Spleen (tissue), 11 donors: Measurements from ENCODE around the gene LIN7C. TPM values are rescaled to one million over a fixed set of nuclear protein-coding genes. Genes with fewer than 3 reads are reported as not detected.

ENCODE experiments used
- DNase-seq: peaks from one replicate; pipeline ENCODE4 v3.0.0-alpha.2; 2020
- H3K27ac ChIP-seq, 8 donors: fragments of 200-600 bp; sonication (generic) in 7 of 8; 1 replicate in 4 of 8; 2 replicates in 4 of 8; pipeline versions ENCODE4 v1.5.0 to v1.8.0; 2016 to 2021; ENCODE audit warnings: inconsistent platforms in 4 of 8, mild to moderate bottlenecking in 4 of 8, moderate library complexity in 1 of 8
- H3K27me3 ChIP-seq, 7 donors: fragments of 200-600 bp; sonication (generic) in 6 of 7; replicated peaks in 1 of 7; 1 replicate in 4 of 7; 2 replicates in 3 of 7; pipeline versions ENCODE4 v1.5.0 to v1.8.0; 2016 to 2021; ENCODE audit warnings: inconsistent platforms in 3 of 7, mild to moderate bottlenecking in 1 of 7
- H3K36me3 ChIP-seq, 6 donors: fragments of 200-600 bp; sonication (generic) in 5 of 6; 1 replicate in 4 of 6; 2 replicates in 2 of 6; pipeline versions ENCODE4 v1.5.0 to v1.8.0; 2016 to 2021; ENCODE audit warnings: inconsistent platforms in 2 of 6
- H3K4me1 ChIP-seq, 6 donors: fragments of 200-600 bp; sonication (generic) in 5 of 6; 1 replicate in 3 of 6; 2 replicates in 3 of 6; pipeline versions ENCODE4 v1.5.0 to v1.8.0; 2016 to 2021; ENCODE audit warnings: inconsistent platforms in 3 of 6
- H3K4me3 ChIP-seq, 8 donors: fragments of 200-600 bp; sonication (generic) in 7 of 8; 1 replicate in 4 of 8; 2 replicates in 4 of 8; pipeline versions ENCODE4 v1.5.0 to v1.8.0; 2016 to 2021; ENCODE audit warnings: inconsistent platforms in 4 of 8, mild to moderate bottlenecking in 4 of 8, moderate library complexity in 2 of 8
- H3K9me3 ChIP-seq, 8 donors: fragments of 200-600 bp; sonication (generic) in 7 of 8; 1 replicate in 4 of 8; 2 replicates in 4 of 8; pipeline versions ENCODE4 v1.5.0 to v1.8.0; 2016 to 2021; ENCODE audit warnings: inconsistent platforms in 4 of 8
- CTCF ChIP-seq, 11 experiments: fragments of 200-600 bp in 7 of 11; fragments of 450-650 bp in 4 of 11; sonication (generic) in 4 of 11; IDR thresholded peaks in 8 of 11; conservative IDR thresholded peaks in 3 of 11; 1 replicate in 7 of 11; 2 replicates in 4 of 11; pipeline versions ENCODE4 v1.4.0 to v1.8.0; 2016 to 2021; ENCODE audit warnings: antibody characterized with exemption in 11 of 11, inconsistent platforms in 4 of 11, mild to moderate bottlenecking in 1 of 11
- POLR2A ChIP-seq, 3 donors: fragments of 450-650 bp; IDR thresholded peaks; one replicate each; pipeline ENCODE4 v1.5.1; 2017; ENCODE audit warnings: antibody characterized with exemption in 3 of 3, mild to moderate bottlenecking in 1 of 3
- POLR2AphosphoS5 ChIP-seq, 3 donors: sonication (generic); formaldehyde crosslinking; IDR thresholded peaks; one replicate each; pipeline ENCODE4 v1.5.1; 2017; ENCODE audit warnings: antibody characterized with exemption in 3 of 3
- WGBS, 5 donors: extraction: QIAGEN DNeasy Blood & Tissue Kit in 3 of 5; methylation state at CpG; one replicate each; pipeline versions ENCODE4 v1.1.5 to v1.1.7; 2013 to 2018; 5-methylcytosine and 5-hydroxymethylcytosine counted together
- intact Hi-C: fragments of 100-400 bp; cut with DNase I; formaldehyde crosslinking; loops from one replicate; pipeline ENCODE4 v1.15.0; 2023; ENCODE audit warnings: low total_unique reads
- polyA plus RNA-seq, 3 donors: library from polyadenylated mRNA; stranded (reverse); fragments of 200-250 nt; gene quantifications; one replicate each; pipeline ENCODE4 v1.2.1, GENCODE V29; 2013
- total RNA-seq, 7 donors: library from RNA; depleted of rRNA in 3 of 7; stranded (reverse); fragments of >200 nt in 3 of 7; fragmentation: NEBNext Ultra II Directional in 4 of 7; extraction: Animal tissue kit (Norgen Biotek cat#: 25700) in 4 of 7; gene quantifications; one replicate each; pipeline versions ENCODE4 v1.1.0 to v1.2.1, GENCODE V29; 2016 to 2021
- donor health status: healthy with polysubstance abuse.
- donor health status: DM: no; HTN: no; CAD: no; lungs with moderate emphysema.
- donor health status: DM: no; HTN: no; CAD: no.
- donor health status: Bipolar disorder and iron deficiency.
- donor health status: healthy.
- donor health status: DM: no; HTN: no; CAD: no.
- donor health status: DM: yes; HTN: yes; CAD: no.

Gene LIN7C
- total and polyA plus RNA-seq, 10 donors: 4.8 to 42.4 (median 30.5) TPM

DNA sequence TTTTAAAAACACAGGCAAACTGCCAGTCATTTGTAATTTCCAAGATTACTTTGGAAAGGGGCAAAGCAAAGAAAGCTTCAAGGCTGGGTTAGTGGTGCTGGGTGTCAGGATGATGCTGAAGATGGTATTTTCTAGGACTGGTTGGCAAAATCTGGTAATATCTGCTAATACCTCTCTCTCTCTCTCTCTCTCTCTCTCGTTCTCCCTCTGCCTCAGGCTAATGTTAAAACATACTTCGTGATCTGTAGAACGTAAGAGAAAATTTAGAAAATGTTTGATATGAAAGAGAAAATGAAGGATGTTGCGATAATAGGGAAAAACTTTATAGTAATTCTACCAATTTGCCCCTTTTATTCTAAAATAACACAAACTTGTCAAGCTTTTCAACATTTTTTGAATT, 24.6 kb downstream of the LIN7C start:
- Histone ChIP-seq H3K36me3 (no peaks in the 10 kb centered on the region), H3K4me1 (no peaks in the 10 kb centered on the region), H3K9me3 (no peaks in the 10 kb centered on the region), H3K27me3 (no peaks in the 10 kb centered on the region), H3K4me3 (no peak overlapping the region), H3K27ac (no peak overlapping the region)
- intact Hi-C loops: no loop called here
- TF ChIP-seq CTCF (IDR thresholded peaks at IDR 0.05 in 8 of 11, conservative IDR thresholded peaks at IDR 0.05 in 3 of 11) (no peak), POLR2AphosphoS5 (IDR thresholded peaks at IDR 0.05) (no peak), POLR2A (IDR thresholded peaks at IDR 0.05) (no peak)
- DNase-seq: no peak
- 88 to 94% (median 91%) methylated on average over 4 of the region's 4 CpGs for WGBS, 5 donors

GRCh38 chr11:27477831-27478230, 28.7 kb downstream of the LIN7C start:
- no peak overlapping the region for H3K27ac ChIP-seq
- H3K4me3 ChIP-seq: no peak overlapping the region
- H3K27me3 ChIP-seq: peaks cover 0 to 5% (median 0%) of the 10 kb centered on the region in 7 donors
- 73 to 88% (median 79%) methylated on average over 2 of the region's 2 CpGs for WGBS, 5 donors
- peaks cover 0 to 8% (median 2%) of the 10 kb centered on the region in 6 donors for H3K4me1 ChIP-seq
- H3K9me3 ChIP-seq: no peaks in the 10 kb centered on the region
- no peak for TF ChIP-seq CTCF (IDR thresholded peaks at IDR 0.05 in 8 of 11, conservative IDR thresholded peaks at IDR 0.05 in 3 of 11)
- TF ChIP-seq POLR2A (IDR thresholded peaks at IDR 0.05): no peak
- TF ChIP-seq POLR2AphosphoS5 (IDR thresholded peaks at IDR 0.05): no peak
- DNase-seq: no peak
- no peaks in the 10 kb centered on the region for H3K36me3 ChIP-seq
- intact Hi-C loops: loop anchor here (10.0 kb wide), 1 partner anchor 113 kb away; the partner anchor contains the start of gene CCDC34

DNA sequence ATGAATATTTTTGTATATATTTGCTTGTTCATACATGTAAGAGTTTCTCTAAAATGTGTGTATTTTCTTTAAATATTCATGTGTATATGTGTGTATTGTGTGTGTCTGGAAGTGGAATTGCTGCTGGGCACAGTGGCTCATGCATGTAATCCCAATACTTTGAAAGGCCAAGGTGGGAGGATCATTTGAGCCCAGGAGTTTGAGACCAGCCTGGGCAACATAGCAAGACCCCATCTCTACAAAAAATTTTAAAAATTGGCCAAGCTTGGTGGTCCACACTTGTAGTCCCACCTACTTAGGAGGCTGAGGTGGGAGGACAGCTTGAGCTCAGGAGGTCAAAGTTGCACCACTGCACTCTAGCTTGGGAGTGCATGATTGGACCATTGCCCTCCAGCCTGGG, 29.3 kb downstream of the LIN7C start:
- Histone ChIP-seq H3K27me3 (peaks cover 0 to 10% (median 0%) of the 10 kb centered on the region in 7 donors), H3K36me3 (no peaks in the 10 kb centered on the region), H3K4me1 (peaks cover 0 to 12% (median 2%) of the 10 kb centered on the region in 6 donors), H3K27ac (no peak overlapping the region), H3K4me3 (no peak overlapping the region), H3K9me3 (no peaks in the 10 kb centered on the region)
- TF ChIP-seq POLR2AphosphoS5 (IDR thresholded peaks at IDR 0.05): no peak
- TF ChIP-seq CTCF (IDR thresholded peaks at IDR 0.05 in 8 of 11, conservative IDR thresholded peaks at IDR 0.05 in 3 of 11): no peak
- no peak for TF ChIP-seq POLR2A (IDR thresholded peaks at IDR 0.05)
- intact Hi-C loops: loop anchor here (10.0 kb wide), 1 partner anchor 112 kb away; the partner anchor contains the start of gene CCDC34
- no peak for DNase-seq

- no peak overlapping the region for H3K4me3 ChIP-seq
- 84 to 95% (median 93%) methylated on average over 5 of the region's 5 CpGs for WGBS, 5 donors
- no peak overlapping the region for H3K27ac ChIP-seq
- no peaks in the 10 kb centered on the region for H3K9me3 ChIP-seq
- no peak for TF ChIP-seq POLR2A (IDR thresholded peaks at IDR 0.05)
- peaks cover 0 to 19% (median 0%) of the 10 kb centered on the region in 7 donors for H3K27me3 ChIP-seq
- H3K36me3 ChIP-seq: no peaks in the 10 kb centered on the region
- no peak for DNase-seq
- intact Hi-C loops: loop anchor here (10.0 kb wide), 1 partner anchor 111 kb away; the partner anchor contains the start of gene CCDC34
- H3K4me1 ChIP-seq: peaks cover 0 to 26% (median 12%) of the 10 kb centered on the region in 6 donors
These were observed 30.9 kb downstream of the LIN7C start for GRCh38 chr11:27475622-27476021.
